ENCODE measurements around the gene SCGB1D2.
"Not testable (repeated sequence)": the region's sequence is repeated elsewhere in the genome, so short reads cannot be mapped to it uniquely, and the experiment has no call there.

The SCGB1D2 gene

GRCh38 chr11:62242021-62242420, at the start of gene SCGB1D2:
TSS of gene SCGB1D2 (plus strand) at chr11:62242239. CDS start at chr11:62242308, 69 bp downstream.
- no peak for DNase-seq (ENCODE audit: low spot score)

- DNase-seq (ENCODE audit: low spot score): no peak
Observed at GRCh38 chr11:62193952-62194351, 48.1 kb upstream of the SCGB1D2 start.

GRCh38 chr11:62195010-62195409, 47.0 kb upstream of the SCGB1D2 start:
- DNase-seq (ENCODE audit: low spot score): not testable (repeated sequence)

- no peak for DNase-seq (ENCODE audit: low spot score)
Observed at GRCh38 chr11:62195945-62196344, 46.1 kb upstream of the SCGB1D2 start.

GRCh38 chr11:62197400-62197799, 44.6 kb upstream of the SCGB1D2 start:
- not testable (repeated sequence) for DNase-seq (ENCODE audit: low spot score)

GRCh38 chr11:62201376-62201775, 40.7 kb upstream of the SCGB1D2 start:
- DNase-seq (ENCODE audit: low spot score): no peak

GRCh38 chr11:62202910-62203309, 39.1 kb upstream of the SCGB1D2 start:
- no peak for DNase-seq (ENCODE audit: low spot score)

- DNase-seq (ENCODE audit: low spot score): no peak
Observed at GRCh38 chr11:62204430-62204829, 37.6 kb upstream of the SCGB1D2 start.

- DNase-seq (ENCODE audit: low spot score): no peak
Observed at GRCh38 chr11:62205441-62205840, 36.6 kb upstream of the SCGB1D2 start.

GRCh38 chr11:62206276-62207066, 35.6 kb upstream of the SCGB1D2 start:
- DNase-seq (ENCODE audit: low spot score): not testable (repeated sequence)

GRCh38 chr11:62208785-62209144, 33.3 kb upstream of the SCGB1D2 start:
- DNase-seq (ENCODE audit: low spot score): no peak

- DNase-seq (ENCODE audit: low spot score): no peak
Observed at GRCh38 chr11:62217191-62217748, 24.8 kb upstream of the SCGB1D2 start.

GRCh38 chr11:62221498-62221897, 20.5 kb upstream of the SCGB1D2 start:
- no peak for DNase-seq (ENCODE audit: low spot score)

GRCh38 chr11:62223095-62223494, 18.9 kb upstream of the SCGB1D2 start:
- no peak for DNase-seq (ENCODE audit: low spot score)

- DNase-seq (ENCODE audit: low spot score): no peak
Observed at GRCh38 chr11:62233730-62234129, 8.3 kb upstream of the SCGB1D2 start.

GRCh38 chr11:62236187-62236586, 5.9 kb upstream of the SCGB1D2 start:
- no peak for DNase-seq (ENCODE audit: low spot score)

GRCh38 chr11:62237499-62237898, 4.5 kb upstream of the SCGB1D2 start:
- no peak for DNase-seq (ENCODE audit: low spot score)

- no peak for DNase-seq (ENCODE audit: low spot score)
Observed at GRCh38 chr11:62238151-62238550, 3.9 kb upstream of the SCGB1D2 start.

- DNase-seq (ENCODE audit: low spot score): no peak
Observed at GRCh38 chr11:62241095-62241494, 944 bp upstream of the SCGB1D2 start.

- no peak for DNase-seq (ENCODE audit: low spot score)
Observed at GRCh38 chr11:62245271-62245753, 3.3 kb downstream of the SCGB1D2 start.

GRCh38 chr11:62251698-62252097, 9.7 kb downstream of the SCGB1D2 start:
- no peak for DNase-seq (ENCODE audit: low spot score)

GRCh38 chr11:62253999-62254542, 12.0 kb downstream of the SCGB1D2 start:
- no peak for DNase-seq (ENCODE audit: low spot score)

- no peak for DNase-seq (ENCODE audit: low spot score)
Observed at GRCh38 chr11:62256281-62256680, 14.2 kb downstream of the SCGB1D2 start.

All from CD4-positive, alpha-beta T cell treated with Interleukin-15 for 4 hours (primary cell).